Transverse colon (tissue), 4 donors: Measurements from ENCODE around the gene SYT2. TPM values are rescaled to one million over a fixed set of nuclear protein-coding genes. Genes with fewer than 3 reads are reported as not detected.

Experiments used
- DNase-seq: peaks from one replicate; pipeline ENCODE4 v3.0.0-alpha.2; 2019
- H3K27ac ChIP-seq, 4 donors: fragments of 200-600 bp; sonication (generic); 2 replicates each; pipeline ENCODE4 v1.5.1; 2016 to 2018; ENCODE audit warnings: inconsistent platforms in 4 of 4
- H3K27me3 ChIP-seq: fragments of 200-600 bp; sonication (generic); 2 replicates; pipeline ENCODE4 v1.5.1; 2017; ENCODE audit warnings: inconsistent platforms
- H3K36me3 ChIP-seq, 4 donors: fragments of 200-600 bp; sonication (generic); 2 replicates each; pipeline ENCODE4 v1.5.1; 2017 to 2019; ENCODE audit warnings: inconsistent platforms in 4 of 4
- H3K4me1 ChIP-seq, 4 donors: fragments of 200-600 bp; sonication (generic); 2 replicates each; pipeline ENCODE4 v1.5.1; 2017 to 2020; ENCODE audit warnings: inconsistent platforms in 4 of 4
- H3K4me3 ChIP-seq, 4 donors: fragments of 200-600 bp; sonication (generic); 1 replicate in 1 of 4; 2 replicates in 3 of 4; pipeline versions ENCODE4 v1.5.1 to v1.6.1; 2017 to 2019; ENCODE audit warnings: inconsistent platforms in 4 of 4
- H3K9me3 ChIP-seq, 2 donors: fragments of 200-600 bp; sonication (generic); 2 replicates each; pipeline ENCODE4 v1.5.1; 2017 to 2019; ENCODE audit warnings: inconsistent platforms in 2 of 2
- CTCF ChIP-seq, 5 experiments: fragments of 200-600 bp in 3 of 5; fragments of 450-650 bp in 2 of 5; sonication (generic) in 3 of 5; IDR thresholded peaks; 1 replicate in 2 of 5; 2 replicates in 3 of 5; pipeline ENCODE4 v1.5.1; 2016 to 2017; ENCODE audit warnings: antibody characterized with exemption in 5 of 5, inconsistent platforms in 3 of 5, mild to moderate bottlenecking in 2 of 5, moderate library complexity in 1 of 5
- EP300 ChIP-seq: sonication (generic); formaldehyde crosslinking; IDR thresholded peaks from one replicate; pipeline ENCODE4 v1.6.1; 2017; ENCODE audit warnings: antibody characterized with exemption, low read depth
- POLR2A ChIP-seq: fragments of 450-650 bp; IDR thresholded peaks from one replicate; pipeline ENCODE4 v1.6.1; 2016; ENCODE audit warnings: antibody characterized with exemption, mild to moderate bottlenecking, moderate library complexity
- POLR2AphosphoS5 ChIP-seq, 3 donors: sonication (generic); formaldehyde crosslinking; IDR thresholded peaks; one replicate each; pipeline ENCODE4 v1.6.1; 2016; ENCODE audit warnings: antibody characterized with exemption in 3 of 3
- WGBS, 2 donors: methylation state at CpG; one replicate each; pipeline ENCODE4 v1.1.5; 2018; ENCODE audit warnings: low coverage in 1 of 2; 5-methylcytosine and 5-hydroxymethylcytosine counted together
- in situ Hi-C, 4 donors: fragments of 200-750 bp; cut with MboI; loops; one replicate each; pipeline versions ENCODE4 v1.15.0 to v1.15.1; 2017; ENCODE audit warnings: low sequenced_read_pairs in 3 of 4, low pct_ligation_motif_present in 1 of 4, low pct_unique_long_range_greater_than_20kb in 1 of 4
- intact Hi-C: fragments of 100-400 bp; cut with DNase I; formaldehyde crosslinking; loops from one replicate; pipeline ENCODE4 v1.15.1; 2023; ENCODE audit warnings: low total_unique reads
- total RNA-seq, 4 donors: library from RNA; depleted of rRNA; stranded (reverse); fragments of >200 nt; gene quantifications; one replicate each; pipeline ENCODE4 v1.1.0, GENCODE V29; 2016

Gene SYT2
- total RNA-seq, 4 donors from 2014 or later, result 0.16 to 0.40 TPM; not detected in 2

GRCh38 chr1:202665417-202665816, 44.8 kb downstream of the SYT2 start:
- WGBS, 2 donors, result 67 to 81% methylated on average over 2 to 3 of the region's 3 CpGs
- H3K27me3 ChIP-seq, result peaks cover 19% of the 10 kb centered on the region
- DNase-seq, result no peak
- H3K27ac ChIP-seq, result no peak overlapping the region
- H3K4me3 ChIP-seq, result no peak overlapping the region
- in situ Hi-C loops, result no loop called here
- no peaks in the 10 kb centered on the region for H3K4me1 ChIP-seq
- no peaks in the 10 kb centered on the region for H3K9me3 ChIP-seq
- no peaks in the 10 kb centered on the region for H3K36me3 ChIP-seq
- TF ChIP-seq POLR2A (no peak), POLR2AphosphoS5 (IDR thresholded peaks at IDR 0.05) (no peak), CTCF (IDR thresholded peaks at IDR 0.05) (no peak), EP300 (no peak)
- intact Hi-C loops, result no loop called here

- in situ Hi-C loops (no loop called here), intact Hi-C loops (no loop called here)
- peaks cover 27% of the 10 kb centered on the region for H3K27me3 ChIP-seq
- no peak for DNase-seq
- no peaks in the 10 kb centered on the region for H3K4me1 ChIP-seq
- H3K9me3 ChIP-seq, result no peaks in the 10 kb centered on the region
- no peak for TF ChIP-seq EP300
- no peak for TF ChIP-seq POLR2A
- TF ChIP-seq POLR2AphosphoS5 (IDR thresholded peaks at IDR 0.05), result no peak
- H3K27ac ChIP-seq, result no peak overlapping the region
- no peak overlapping the region for H3K4me3 ChIP-seq
- 93% methylated on average over 1 of the region's 1 CpG; no CpG with 5 or more reads in 1 of the 2 donors for WGBS, 2 donors
- H3K36me3 ChIP-seq, result no peaks in the 10 kb centered on the region
Measured at GRCh38 chr1:202664083-202664482, 46.2 kb downstream of the SYT2 start.

- no peaks in the 10 kb centered on the region for H3K9me3 ChIP-seq
- no peak for TF ChIP-seq EP300
- no peak for TF ChIP-seq CTCF (IDR thresholded peaks at IDR 0.05)
- no peak for TF ChIP-seq POLR2A
- TF ChIP-seq POLR2AphosphoS5 (IDR thresholded peaks at IDR 0.05), result no peak
- H3K27me3 ChIP-seq, result peaks cover 30% of the 10 kb centered on the region
- in situ Hi-C loops (no loop called here), intact Hi-C loops (no loop called here)
- no peak overlapping the region for H3K4me3 ChIP-seq
- no peaks in the 10 kb centered on the region for H3K4me1 ChIP-seq
- 32 to 67% methylated on average over 9 to 10 of the region's 10 CpGs for WGBS, 2 donors
- H3K36me3 ChIP-seq, result no peaks in the 10 kb centered on the region
- no peak for DNase-seq
- no peak overlapping the region for H3K27ac ChIP-seq
Measured at GRCh38 chr1:202663131-202663530, 47.1 kb downstream of the SYT2 start.

GRCh38 chr1:202662081-202662480, 48.2 kb downstream of the SYT2 start:
- 42% methylated on average over 5 of the region's 5 CpGs; no CpG with 5 or more reads in 1 of the 2 donors for WGBS, 2 donors
- Histone ChIP-seq H3K9me3 (no peaks in the 10 kb centered on the region), H3K4me3 (no peak overlapping the region), H3K27me3 (peaks cover 36% of the 10 kb centered on the region), H3K36me3 (no peaks in the 10 kb centered on the region), H3K27ac (no peak overlapping the region), H3K4me1 (no peaks in the 10 kb centered on the region)
- intact Hi-C loops, result no loop called here
- in situ Hi-C loops, result no loop called here
- TF ChIP-seq CTCF (IDR thresholded peaks at IDR 0.05) (no peak), POLR2AphosphoS5 (IDR thresholded peaks at IDR 0.05) (no peak), EP300 (no peak), POLR2A (no peak)
- no peak for DNase-seq

GRCh38 chr1:202661136-202661845, 49.0 kb downstream of the SYT2 start:
- no peak overlapping the region for H3K4me3 ChIP-seq
- no peaks in the 10 kb centered on the region for H3K36me3 ChIP-seq
- in situ Hi-C loops, result no loop called here
- H3K27ac ChIP-seq, result no peak overlapping the region
- H3K27me3 ChIP-seq, result peaks cover 40% of the 10 kb centered on the region
- H3K9me3 ChIP-seq, result no peaks in the 10 kb centered on the region
- WGBS, 2 donors, result 74% methylated on average over 13 of the region's 13 CpGs; no CpG with 5 or more reads in 1 of the 2 donors
- TF ChIP-seq POLR2A (no peak), CTCF (IDR thresholded peaks at IDR 0.05) (peak in 2 of 5 experiments; percentile 18 to 21)
- intact Hi-C loops, result no loop called here
- no peak for DNase-seq
- H3K4me1 ChIP-seq, result no peaks in the 10 kb centered on the region
